Right cardiac atrium (tissue), 5 donors: Measurements from ENCODE around the gene SENP8. TPM values are rescaled to one million over a fixed set of nuclear protein-coding genes. Genes with fewer than 3 reads are reported as not detected.
"Not testable (repeated sequence)": the region's sequence is repeated elsewhere in the genome, so short reads cannot be mapped to it uniquely, and the experiment has no call there.

ENCODE experiments used
- ATAC-seq, 2 donors: fragments of 200-7000 bp; cut with Tn5 transposase; one replicate each; pipeline versions ENCODE4 v1.8.0 to v1.9.1; 2020; ENCODE audit warnings: moderate library complexity in 2 of 2, mild to moderate bottlenecking in 1 of 2
- DNase-seq, 3 donors: peaks; one replicate each; pipeline ENCODE4 v3.0.0-alpha.2; 2020
- H3K27ac ChIP-seq: one replicate; pipeline ENCODE4 v1.5.1; 2013; ENCODE audit warnings: mild to moderate bottlenecking, low read length, control low read depth, moderate library complexity
- H3K27me3 ChIP-seq: one replicate; pipeline ENCODE4 v1.6.1; 2013; ENCODE audit not compliant: control insufficient read depth, insufficient read depth
- H3K4me1 ChIP-seq: one replicate; pipeline ENCODE4 v1.6.1; 2013; ENCODE audit warnings: low read length; ENCODE audit not compliant: control insufficient read depth, insufficient read depth
- H3K4me3 ChIP-seq: one replicate; pipeline ENCODE4 v1.5.1; 2013; ENCODE audit warnings: low read length, control low read depth
- H3K9me3 ChIP-seq: one replicate; pipeline ENCODE4 v1.6.1; 2013; ENCODE audit warnings: low read length; ENCODE audit not compliant: control insufficient read depth
- WGBS: extraction: QIAGEN DNeasy Blood & Tissue Kit; methylation state at CpG from one replicate; pipeline ENCODE4 v1.1.7; 2013; 5-methylcytosine and 5-hydroxymethylcytosine counted together
- intact Hi-C, 4 donors: fragments of 100-400 bp; cut with DNase I; formaldehyde crosslinking; loops; one replicate each; pipeline versions ENCODE4 v1.11.0 to v1.14.0; 2022 to 2023
- polyA plus RNA-seq: library from polyadenylated mRNA; stranded (reverse); fragments of 200-250 nt; gene quantifications from one replicate; pipeline ENCODE4 v1.2.3, GENCODE V29; 2013
- total RNA-seq, 4 donors: library from RNA; stranded (reverse); fragmentation: NEBNext Ultra II Directional; extraction: Animal tissue kit (Norgen Biotek cat#: 25700); gene quantifications; one replicate each; pipeline ENCODE4 v1.2.1, GENCODE V29; 2021
- donor health status: healthy with polysubstance abuse.
- donor health status: DM: no; HTN: yes; CAD: no.
- donor health status: DM: no; HTN: no; CAD: no.
- donor health status: DM: no; HTN: yes; CAD: no; lungs with severe emphysema.
- donor health status: DM: yes; HTN: yes; CAD: no.

SENP8 gene
- total and polyA plus RNA-seq, 5 donors, result 3.6 to 5.3 (median 4.5) TPM

GRCh38 chr15:72169236-72169920 lies 51.2 kb downstream of the SENP8 start:
- intact Hi-C loops, result no loop called here
- no peak overlapping the region for H3K27ac ChIP-seq
- H3K9me3 ChIP-seq, result no peaks in the 10 kb centered on the region
- H3K4me3 ChIP-seq, result no peak overlapping the region
- ATAC-seq (peak; percentile 9 to 12), DNase-seq (no peak)
- 66% methylated on average over 10 of the region's 10 CpGs for WGBS
- no peaks in the 10 kb centered on the region for H3K4me1 ChIP-seq
- no peaks in the 10 kb centered on the region for H3K27me3 ChIP-seq

GRCh38 chr15:72169921-72170611 lies 51.9 kb downstream of the SENP8 start:
- ATAC-seq (no peak), DNase-seq (no peak)
- intact Hi-C loops, result no loop called here
- Histone ChIP-seq H3K9me3 (no peaks in the 10 kb centered on the region), H3K4me3 (no peak overlapping the region), H3K27ac (no peak overlapping the region), H3K27me3 (no peaks in the 10 kb centered on the region), H3K4me1 (no peaks in the 10 kb centered on the region)
- WGBS, result 89% methylated on average over 16 of the region's 16 CpGs

GRCh38 chr15:72170691-72171090 lies 52.5 kb downstream of the SENP8 start:
- Histone ChIP-seq H3K27me3 (no peaks in the 10 kb centered on the region), H3K4me3 (no peak overlapping the region), H3K9me3 (no peaks in the 10 kb centered on the region), H3K27ac (no peak overlapping the region), H3K4me1 (no peaks in the 10 kb centered on the region)
- intact Hi-C loops, result no loop called here
- 92% methylated on average over 7 of the region's 7 CpGs for WGBS
- DNase-seq (no peak), ATAC-seq (no peak)

GRCh38 chr15:72171978-72172377 lies 53.8 kb downstream of the SENP8 start:
- 86% methylated on average over 10 of the region's 10 CpGs for WGBS

GRCh38 chr15:72172796-72173195 lies 54.6 kb downstream of the SENP8 start:
- 79% methylated on average over 5 of the region's 5 CpGs for WGBS

More at GRCh38 chr15:72171978-72172377, 53.8 kb downstream of the SENP8 start:
- ATAC-seq, H3K4me1 ChIP-seq, H3K27me3 ChIP-seq, intact Hi-C loops, H3K9me3 ChIP-seq, DNase-seq, H3K27ac ChIP-seq, H3K4me3 ChIP-seq: not testable (repeated sequence)

GRCh38 chr15:72173401-72173800 lies 55.2 kb downstream of the SENP8 start:
- Histone ChIP-seq H3K4me1 (no peaks in the 10 kb centered on the region), H3K9me3 (no peaks in the 10 kb centered on the region), H3K27ac (no peak overlapping the region), H3K4me3 (no peak overlapping the region), H3K27me3 (no peaks in the 10 kb centered on the region)
- WGBS, result 87% methylated on average over 6 of the region's 6 CpGs
- intact Hi-C loops, result no loop called here
- DNase-seq (no peak), ATAC-seq (no peak)

More at GRCh38 chr15:72172796-72173195, 54.6 kb downstream of the SENP8 start:
- Histone ChIP-seq H3K27ac (no peak overlapping the region), H3K9me3 (no peaks in the 10 kb centered on the region), H3K4me3 (no peak overlapping the region), H3K4me1 (no peaks in the 10 kb centered on the region), H3K27me3 (no peaks in the 10 kb centered on the region)
- no peak for ATAC-seq
- DNase-seq, result no peak
- intact Hi-C loops, result no loop called here

GRCh38 chr15:72173864-72174550 lies 55.8 kb downstream of the SENP8 start:
- Histone ChIP-seq H3K4me1 (no peaks in the 10 kb centered on the region), H3K27me3 (no peaks in the 10 kb centered on the region), H3K27ac (no peak overlapping the region), H3K9me3 (no peaks in the 10 kb centered on the region), H3K4me3 (no peak overlapping the region)
- no peak for DNase-seq
- intact Hi-C loops, result no loop called here
- ATAC-seq, result no peak
- WGBS, result 87% methylated on average over 12 of the region's 12 CpGs

GRCh38 chr15:72174551-72175165 lies 56.5 kb downstream of the SENP8 start:
- Histone ChIP-seq H3K27ac (no peak overlapping the region), H3K4me1 (peaks cover 2% of the 10 kb centered on the region), H3K27me3 (no peaks in the 10 kb centered on the region), H3K4me3 (no peak overlapping the region), H3K9me3 (no peaks in the 10 kb centered on the region)
- WGBS, result 66% methylated on average over 5 of the region's 5 CpGs
- ATAC-seq (no peak), DNase-seq (no peak)
- intact Hi-C loops, result no loop called here

- Histone ChIP-seq H3K4me3 (no peak overlapping the region), H3K4me1 (peaks cover 4% of the 10 kb centered on the region), H3K9me3 (no peaks in the 10 kb centered on the region), H3K27ac (no peak overlapping the region), H3K27me3 (no peaks in the 10 kb centered on the region)
- intact Hi-C loops, result no loop called here
- DNase-seq (no peak), ATAC-seq (no peak)
- WGBS, result 90% methylated on average over 15 of the region's 15 CpGs
These were observed 57.2 kb downstream of the SENP8 start for GRCh38 chr15:72175186-72176044.

GRCh38 chr15:72176159-72176558 lies 58.0 kb downstream of the SENP8 start:
- H3K4me3 ChIP-seq, result no peak overlapping the region
- ATAC-seq (peak; percentile 56 to 67), DNase-seq (peak; percentile 45 to 85 (median 72))
- intact Hi-C loops, result no loop called here
- H3K27me3 ChIP-seq, result no peaks in the 10 kb centered on the region
- no peaks in the 10 kb centered on the region for H3K9me3 ChIP-seq
- H3K27ac ChIP-seq, result no peak overlapping the region
- peaks cover 4% of the 10 kb centered on the region for H3K4me1 ChIP-seq
- 63% methylated on average over 6 of the region's 6 CpGs for WGBS
